IMR-90 (cell line): Measurements from ENCODE around the gene SURF2. TPM values are rescaled to one million over a fixed set of nuclear protein-coding genes. Genes with fewer than 3 reads are reported as not detected.
A peak's percentile ranks its signal among the peaks of the same experiment; 100 is the strongest.

Experiments
- ATAC-seq: fragments of 200-7000 bp; cut with Tn5 transposase; 2 replicates; pipeline ENCODE4 v1.9.1; 2020; ENCODE audit warnings: low read depth, mild to moderate bottlenecking, moderate library complexity
- BruUV-seq: library from RNA; stranded (reverse); fragments of 400-500 nt; replicated peaks from 2 replicates; lab custom pipeline; 2021; lab: Mats Ljungman, UMichigan
- CTCF ChIA-PET: fragments of 300-600 bp; formaldehyde crosslinking; extraction: SDS; loops from one replicate; lab custom pipeline; 2021; ENCODE audit warnings: antibody characterized with exemption; lab: Yijun Ruan, JAX
- POLR2A ChIA-PET: fragments of 300-600 bp; sonication (Branson Sonifier 250); formaldehyde crosslinking; loops from one replicate; lab custom pipeline; 2022; ENCODE audit warnings: antibody characterized with exemption; ENCODE audit not compliant: unreplicated experiment; lab: Charles Lee
- DNase-seq: peaks from one replicate; pipeline ENCODE4 v3.0.0; 2013
- H2AFZ ChIP-seq: replicated peaks from 2 replicates; pipeline ENCODE3; 2013; ENCODE audit warnings: low read length, mild to moderate bottlenecking; ENCODE audit not compliant: poor library complexity
- H2AK5ac ChIP-seq: 2 replicates; pipeline ENCODE4 v1.6.1; 2013; ENCODE audit warnings: low read depth, low read length, inconsistent platforms
- H2AK9ac ChIP-seq: replicated peaks from 2 replicates; pipeline ENCODE3; 2013; ENCODE audit warnings: mild to moderate bottlenecking, low read depth, low read length, moderate library complexity; ENCODE audit not compliant: poor library complexity
- H2BK120ac ChIP-seq: 2 replicates; pipeline ENCODE4 v1.6.1; 2013; ENCODE audit warnings: low read depth, low read length, inconsistent platforms
- H2BK15ac ChIP-seq: 3 replicates; pipeline ENCODE4 v1.6.1; 2013; ENCODE audit warnings: low read depth, low read length, inconsistent platforms
- H2BK20ac ChIP-seq: 2 replicates; pipeline ENCODE4 v1.6.1; 2013; ENCODE audit warnings: low read depth, mild to moderate bottlenecking, inconsistent platforms, low read length, moderate library complexity
- H2BK5ac ChIP-seq: 2 replicates; pipeline ENCODE4 v1.6.1; 2013; ENCODE audit warnings: mild to moderate bottlenecking, low read depth, low read length, inconsistent platforms; ENCODE audit not compliant: poor library complexity, severe bottlenecking
- H3K14ac ChIP-seq: replicated peaks from 2 replicates; pipeline ENCODE4 v1.6.1; 2013; ENCODE audit warnings: low read depth, low read length, inconsistent platforms
- H3K18ac ChIP-seq: 2 replicates; pipeline ENCODE4 v1.6.1; 2013; ENCODE audit warnings: low read depth, low read length, control low read depth
- H3K23ac ChIP-seq: 2 replicates; pipeline ENCODE4 v1.6.1; 2013; ENCODE audit warnings: low read depth, low read length, inconsistent platforms
- H3K27ac ChIP-seq: 2 replicates; pipeline ENCODE4 v1.5.1; 2013; ENCODE audit warnings: mild to moderate bottlenecking, control low read depth, low read length; ENCODE audit not compliant: insufficient read depth
- H3K27me3 ChIP-seq: 2 replicates; pipeline ENCODE4 v1.6.1; 2013; ENCODE audit warnings: low read length; ENCODE audit not compliant: control insufficient read depth, insufficient read depth
- H3K36me3 ChIP-seq: 2 replicates; pipeline ENCODE4 v1.6.1; 2013; ENCODE audit warnings: low read length, mixed read lengths; ENCODE audit not compliant: control insufficient read depth, insufficient read depth
- H3K4ac ChIP-seq: 2 replicates; pipeline ENCODE4 v1.6.1; 2013; ENCODE audit warnings: low read depth, low read length, inconsistent platforms
- H3K4me1 ChIP-seq: 2 replicates; pipeline ENCODE4 v1.6.1; 2013; ENCODE audit warnings: low read length, mixed read lengths; ENCODE audit not compliant: control insufficient read depth, insufficient read depth
- H3K4me2 ChIP-seq: 2 replicates; pipeline ENCODE4 v1.6.1; 2013; ENCODE audit warnings: low read depth, mild to moderate bottlenecking, control low read depth, low read length, moderate library complexity
- H3K4me3 ChIP-seq: 2 replicates; pipeline ENCODE4 v1.5.1; 2013; ENCODE audit warnings: low read depth, mild to moderate bottlenecking, control low read depth, low read length, moderate library complexity; ENCODE audit not compliant: insufficient read depth
- H3K56ac ChIP-seq: 2 replicates; pipeline ENCODE4 v1.6.1; 2013; ENCODE audit warnings: low read length, inconsistent platforms; ENCODE audit not compliant: insufficient read depth; ENCODE audit errors: extremely low read depth
- H3K79me1 ChIP-seq, 2 experiments: 2 replicates each; pipeline ENCODE4 v1.6.1; 2013; ENCODE audit warnings: low read length in 2 of 2, inconsistent platforms in 1 of 2, low read depth in 1 of 2
- H3K9ac ChIP-seq: 2 replicates; pipeline ENCODE4 v1.6.1; 2013; ENCODE audit warnings: low read depth, low read length, control low read depth
- H3K9me1 ChIP-seq: 2 replicates; pipeline ENCODE4 v1.6.1; 2013; ENCODE audit warnings: low read length, inconsistent platforms; ENCODE audit not compliant: insufficient read depth
- H3K9me3 ChIP-seq: 2 replicates; pipeline ENCODE4 v1.6.1; 2013; ENCODE audit warnings: low read length; ENCODE audit not compliant: control insufficient read depth, insufficient read depth
- H4K20me1 ChIP-seq: 2 replicates; pipeline ENCODE4 v1.6.1; 2013; ENCODE audit warnings: low read length, inconsistent platforms; ENCODE audit not compliant: insufficient read depth
- H4K5ac ChIP-seq: 2 replicates; pipeline ENCODE4 v1.6.1; 2013; ENCODE audit warnings: mild to moderate bottlenecking, low read depth, low read length, control low read depth
- H4K8ac ChIP-seq, 2 experiments: 2 replicates each; pipeline ENCODE4 v1.6.1; 2013; ENCODE audit warnings: low read depth in 2 of 2, low read length in 2 of 2, control low read depth in 1 of 2, inconsistent platforms in 1 of 2
- H4K91ac ChIP-seq: 2 replicates; pipeline ENCODE4 v1.6.1; 2013; ENCODE audit warnings: low read depth, low read length, inconsistent platforms; ENCODE audit not compliant: insufficient read depth
- CEBPB ChIP-seq: IDR thresholded peaks from 2 replicates; pipeline ENCODE4 v1.6.1; 2012; ENCODE audit warnings: low read depth, low read length, improper control_type of control experiment
- NFE2L2 ChIP-seq: fragments of 150-350 bp; IDR thresholded peaks from 2 replicates; pipeline ENCODE4 v1.6.1; 2016; ENCODE audit warnings: low read depth, mild to moderate bottlenecking, low read length
- WGBS, 2 experiments: methylation state at CpG; one replicate each; pipeline versions ENCODE4 v1.1.5 to v1.1.7; 2013; ENCODE audit warnings: missing lambda C conversion rate in 2 of 2; ENCODE audit not compliant: insufficient read length in 1 of 2; ENCODE audit errors: extremely low coverage in 2 of 2; 5-methylcytosine and 5-hydroxymethylcytosine counted together
- dilution Hi-C: fragments of 300-500 bp; cut with HindIII; formaldehyde crosslinking; loops from one replicate; pipeline ENCODE4 v1.14.3; 2018; ENCODE audit warnings: low sequenced_read_pairs; ENCODE audit not compliant: unreplicated experiment
- in situ Hi-C: fragments of 300-500 bp; cut with MboI; formaldehyde crosslinking; loops from 3 replicates; pipeline ENCODE4 v1.14.3; 2019; ENCODE audit warnings: low sequenced_read_pairs, inconsistent platforms, mixed read lengths
- intact Hi-C: fragments of 100-400 bp; cut with micrococcal nuclease; formaldehyde crosslinking; loops from 2 replicates; pipeline ENCODE4 v1.10.0; 2022
- polyA plus RNA-seq, 3 experiments: library from polyadenylated mRNA; depleted of rRNA; stranded (reverse); fragments of >200 nt; gene quantifications; 2 replicates each; pipeline ENCODE4 v1.2.3, GENCODE V29; 2012; ENCODE audit warnings: low replicate concordance in 1 of 3
- total RNA-seq: library from RNA; depleted of rRNA; stranded (reverse); fragments of >200 nt; gene quantifications from 2 replicates; pipeline ENCODE4 v1.2.3, GENCODE V29; 2012
- TF ChIP-seq, protein P1 (sequence below): fragments of 150-350 bp; IDR thresholded peaks from 2 replicates; pipeline ENCODE4 v1.6.1; 2016; ENCODE audit warnings: low read depth, mild to moderate bottlenecking, low read length, moderate library complexity, borderline replicate concordance

Gene SURF2
- total and polyA plus RNA-seq, 2 of the 4 experiments (the other 2 are of a cell fraction): 9.9 to 16.3 TPM

- no peak overlapping the region for H3K4ac ChIP-seq
- H2AK5ac ChIP-seq: no peak overlapping the region
- peaks cover 71% of the 10 kb centered on the region for H3K36me3 ChIP-seq
- no peak overlapping the region for H2BK5ac ChIP-seq
- H3K9me1 ChIP-seq: peaks cover 4% of the 10 kb centered on the region
- H3K4me2 ChIP-seq: no peak overlapping the region
- WGBS, 2 experiments: 87% methylated on average over 5 of the region's 15 CpGs; no CpG with 5 or more reads in 1 of the 2 experiments
- H2BK20ac ChIP-seq: no peak overlapping the region
- ATAC-seq: no peak
- CTCF ChIA-PET: interaction anchor here (0.9 kb wide), 1 partner anchor 1416 kb away, joined by 3 read pairs; no protein-coding TSS in a partner anchor
- no peak overlapping the region for H3K9ac ChIP-seq
- no peak overlapping the region for H3K18ac ChIP-seq
- DNase-seq: no peak
- TSS peak; percentile 82 for BruUV-seq
- H3K79me1 ChIP-seq: peaks cover 38 to 86% of the 10 kb centered on the region in 2 experiments
- H3K56ac ChIP-seq: no peak overlapping the region
- H3K27ac ChIP-seq: no peak overlapping the region
- H2BK120ac ChIP-seq: no peak overlapping the region
- H4K20me1 ChIP-seq: peaks cover 85% of the 10 kb centered on the region
- H3K14ac ChIP-seq: no peak overlapping the region
- intact Hi-C loops (no loop called here), in situ Hi-C loops (no loop called here), dilution Hi-C loops (no loop called here)
- H2BK15ac ChIP-seq: no peak overlapping the region
- H3K4me1 ChIP-seq: peaks cover 4% of the 10 kb centered on the region; the same call in 1 of the 2 replicates
- TF ChIP-seq, protein P1, sequence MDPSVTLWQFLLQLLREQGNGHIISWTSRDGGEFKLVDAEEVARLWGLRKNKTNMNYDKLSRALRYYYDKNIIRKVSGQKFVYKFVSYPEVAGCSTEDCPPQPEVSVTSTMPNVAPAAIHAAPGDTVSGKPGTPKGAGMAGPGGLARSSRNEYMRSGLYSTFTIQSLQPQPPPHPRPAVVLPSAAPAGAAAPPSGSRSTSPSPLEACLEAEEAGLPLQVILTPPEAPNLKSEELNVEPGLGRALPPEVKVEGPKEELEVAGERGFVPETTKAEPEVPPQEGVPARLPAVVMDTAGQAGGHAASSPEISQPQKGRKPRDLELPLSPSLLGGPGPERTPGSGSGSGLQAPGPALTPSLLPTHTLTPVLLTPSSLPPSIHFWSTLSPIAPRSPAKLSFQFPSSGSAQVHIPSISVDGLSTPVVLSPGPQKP: no peak
- TF ChIP-seq NFE2L2 (no peak), CEBPB (peak; percentile 22; the same call in 1 of the 2 replicates)
- no peak overlapping the region for H2AK9ac ChIP-seq
- H4K8ac ChIP-seq: no peak overlapping the region
- H4K91ac ChIP-seq: no peak overlapping the region
- H3K23ac ChIP-seq: no peak overlapping the region
- no peaks in the 10 kb centered on the region for H3K27me3 ChIP-seq
- H3K9me3 ChIP-seq: no peaks in the 10 kb centered on the region
- H3K4me3 ChIP-seq: no peak overlapping the region
- POLR2A ChIA-PET: no interaction called here
- peak overlapping the region; percentile 19 for H2AFZ ChIP-seq
- no peak overlapping the region for H4K5ac ChIP-seq
These were observed 6.2 kb downstream of the SURF2 start for GRCh38 chr9:133362359-133363044.
